Kidney glomerular epithelial cell (primary cell): ENCODE data around the gene SCAF1.
A peak's percentile ranks its signal among the peaks of the same experiment; 100 is the strongest.

ENCODE experiments used
- DNase-seq: peaks from one replicate; lab custom pipeline; 2025; lab: John Stamatoyannopoulos, UW

SCAF1 gene

DNA sequence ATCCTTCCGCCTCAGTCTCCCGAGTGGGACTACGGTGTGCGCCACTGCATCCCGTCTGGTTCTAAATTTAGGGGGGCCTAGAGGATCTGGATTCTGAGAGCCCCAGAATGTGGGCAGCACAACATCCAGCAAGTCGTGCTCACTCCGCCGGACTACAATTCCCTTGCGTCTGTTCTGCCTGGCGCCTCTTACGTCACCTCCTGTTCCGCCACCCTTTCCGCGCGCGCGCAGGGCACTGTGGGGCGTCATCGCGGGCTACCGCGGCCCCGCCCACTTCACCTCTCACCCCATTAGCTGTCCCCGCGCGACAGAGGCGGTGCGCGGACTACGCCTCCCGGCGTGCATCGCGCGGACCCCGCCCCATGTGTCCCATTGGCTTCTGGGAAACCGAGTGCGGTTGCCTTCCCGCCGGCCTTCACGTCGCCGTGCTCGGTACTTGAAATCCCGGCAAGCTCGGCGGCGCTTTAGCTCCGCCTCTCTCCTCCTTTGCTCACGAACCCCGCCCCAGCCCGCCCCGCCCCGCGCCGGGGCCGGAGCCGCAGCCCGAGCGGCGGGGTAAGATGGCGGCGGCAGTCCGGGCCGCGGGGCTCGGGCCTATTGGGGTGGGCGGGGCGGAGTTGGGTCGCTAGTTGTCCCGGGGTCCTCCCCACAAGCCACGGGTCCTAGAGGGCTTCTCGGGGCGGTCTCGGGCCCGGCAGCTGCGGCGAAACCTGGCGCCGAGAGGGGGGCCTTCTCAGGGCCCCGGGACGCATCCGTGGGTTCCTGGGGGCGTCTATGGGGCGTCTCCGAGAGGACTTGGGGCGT lies at the start of gene SCAF1:
Gene SCAF1 (plus strand): TSS at position 522 of the 804 bp plus-strand sequence. CDS start 2,818 bp downstream, outside the sequence.
- peak; percentile 98 for DNase-seq

GRCh38 chr19:49592486-49593232 lies 49.4 kb upstream of the SCAF1 start:
- DNase-seq = peak; percentile 18

GRCh38 chr19:49593233-49594113 lies 48.5 kb upstream of the SCAF1 start:
- DNase-seq = peak; percentile 92

DNA sequence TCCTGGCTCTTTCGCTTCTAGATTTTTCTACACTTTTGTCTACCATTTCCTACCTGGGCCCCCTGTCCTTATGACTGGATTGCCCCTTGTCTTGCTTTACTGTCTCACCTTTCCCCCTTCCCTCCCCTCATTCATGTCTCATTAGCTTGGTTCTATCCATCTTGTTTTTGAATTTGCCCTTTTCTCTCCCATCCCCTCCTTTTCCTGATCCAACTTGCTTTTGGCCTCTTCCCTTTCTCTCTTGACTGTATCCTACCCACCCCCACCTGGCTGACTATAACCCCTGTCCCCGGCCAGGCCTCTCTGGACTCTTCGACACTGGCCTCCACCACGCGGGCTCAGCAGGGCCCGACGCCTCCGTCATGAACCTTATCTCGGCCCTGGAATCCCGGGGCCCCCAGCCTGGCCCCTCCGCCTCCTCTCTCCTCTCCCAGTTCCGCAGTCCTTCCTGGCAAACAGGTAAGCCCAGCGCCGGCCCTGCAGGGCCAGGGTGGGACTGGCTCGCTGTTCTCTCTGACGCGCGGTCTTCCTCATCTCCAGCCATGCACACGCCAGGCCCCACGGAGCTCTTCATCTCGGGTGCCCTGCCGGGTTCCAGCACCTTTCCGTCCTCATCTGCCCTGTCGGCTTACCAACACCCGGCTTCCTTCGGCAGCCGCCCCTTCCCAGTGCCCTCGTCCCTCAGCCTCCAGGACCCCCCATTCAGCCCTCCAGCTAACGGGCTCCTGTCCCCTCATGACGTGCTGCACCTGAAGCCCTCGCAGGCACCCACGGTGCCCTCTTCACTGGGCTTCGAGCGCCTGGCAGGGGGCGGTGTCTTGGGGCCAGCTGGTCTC lies 47.6 kb upstream of the SCAF1 start:
- DNase-seq = no peak

DNA sequence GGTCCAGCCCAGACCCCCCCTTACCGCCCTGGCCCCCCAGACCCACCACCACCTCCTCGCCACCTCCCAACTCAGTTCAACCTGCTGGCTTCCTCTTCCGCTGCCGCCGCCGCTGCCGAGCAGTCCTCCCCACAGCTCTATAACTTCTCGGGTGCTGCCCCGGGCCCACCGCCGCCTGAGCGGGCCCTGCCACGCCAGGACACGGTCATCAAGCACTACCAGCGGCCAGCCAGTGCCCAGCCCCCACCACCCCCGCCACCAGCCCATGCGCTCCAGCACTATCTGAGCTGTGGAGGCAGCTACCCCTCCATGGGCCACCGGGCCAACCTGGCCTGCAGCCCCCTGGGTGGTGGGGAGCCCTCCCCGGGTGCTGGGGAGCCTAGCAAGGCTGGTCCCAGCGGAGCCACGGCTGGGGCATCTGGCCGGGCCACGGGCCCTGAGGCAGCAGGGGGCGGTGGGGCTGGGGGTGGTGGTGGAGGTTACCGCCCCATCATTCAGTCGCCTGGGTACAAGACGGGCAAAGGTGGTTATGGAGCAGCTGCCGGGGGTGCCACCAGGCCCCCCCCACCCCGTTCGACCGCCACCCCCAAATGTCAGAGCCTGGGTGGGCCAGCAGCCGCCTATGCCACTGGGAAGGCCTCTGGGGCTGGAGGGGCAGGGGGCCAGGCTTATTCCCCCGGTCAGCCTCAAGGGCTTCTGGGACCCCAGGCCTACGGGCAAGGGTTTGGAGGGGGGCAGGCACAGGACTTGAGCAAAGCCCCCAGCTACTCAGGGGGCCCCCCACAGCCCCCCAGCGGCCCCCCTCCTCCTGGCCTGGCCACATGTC lies 46.8 kb upstream of the SCAF1 start:
- DNase-seq = no peak

- no peak for DNase-seq
Measured at GRCh38 chr19:49595819-49596404, 46.1 kb upstream of the SCAF1 start.

DNA sequence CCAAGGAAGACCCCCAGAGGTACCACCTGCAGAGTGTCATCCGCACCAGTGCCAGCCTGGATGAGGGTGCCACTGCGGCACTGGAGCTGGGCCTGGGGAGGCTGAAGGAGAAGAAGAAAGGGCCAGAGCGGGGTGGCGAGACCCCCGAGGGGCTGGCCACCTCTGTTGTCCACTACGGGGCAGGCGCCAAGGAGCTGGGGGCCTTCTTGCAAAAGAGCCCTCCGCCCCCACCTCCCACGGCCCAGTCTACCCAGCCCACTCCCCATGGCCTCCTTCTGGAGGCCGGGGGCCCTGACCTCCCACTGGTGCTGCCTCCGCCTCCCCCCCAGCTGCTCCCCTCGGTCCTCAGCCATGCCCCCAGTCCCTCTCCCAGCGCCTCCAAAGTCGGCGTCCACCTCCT lies 45.6 kb upstream of the SCAF1 start:
- DNase-seq = no peak

GRCh38 chr19:49596954-49597702 lies 44.9 kb upstream of the SCAF1 start:
- DNase-seq = no peak

GRCh38 chr19:49597703-49597974 lies 44.4 kb upstream of the SCAF1 start:
- no peak for DNase-seq

GRCh38 chr19:49599378-49600295 lies 42.4 kb upstream of the SCAF1 start:
- DNase-seq = no peak

DNA sequence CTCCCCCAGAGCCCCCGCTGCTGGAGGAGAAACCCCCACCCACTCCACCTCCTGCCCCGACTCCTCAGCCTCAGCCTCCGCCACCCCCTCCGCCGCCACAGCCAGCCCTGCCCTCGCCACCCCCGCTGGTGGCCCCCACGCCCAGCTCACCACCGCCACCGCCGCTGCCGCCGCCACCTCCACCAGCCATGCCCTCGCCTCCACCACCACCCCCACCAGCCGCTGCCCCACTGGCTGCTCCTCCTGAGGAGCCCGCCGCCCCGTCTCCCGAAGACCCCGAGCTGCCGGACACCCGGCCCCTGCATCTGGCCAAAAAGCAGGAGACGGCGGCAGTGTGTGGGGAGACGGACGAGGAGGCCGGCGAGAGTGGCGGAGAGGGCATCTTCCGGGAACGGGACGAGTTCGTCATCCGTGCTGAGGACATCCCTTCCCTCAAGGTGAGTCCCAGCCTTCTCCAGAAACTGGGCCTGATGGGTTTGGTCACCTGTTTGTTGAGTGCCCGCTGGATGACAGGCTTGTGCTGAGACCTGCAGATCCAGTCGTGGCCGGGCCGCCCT lies 40.4 kb upstream of the SCAF1 start:
- DNase-seq = no peak

- no peak for DNase-seq
Measured at GRCh38 chr19:49602806-49603205, 39.2 kb upstream of the SCAF1 start.

DNA sequence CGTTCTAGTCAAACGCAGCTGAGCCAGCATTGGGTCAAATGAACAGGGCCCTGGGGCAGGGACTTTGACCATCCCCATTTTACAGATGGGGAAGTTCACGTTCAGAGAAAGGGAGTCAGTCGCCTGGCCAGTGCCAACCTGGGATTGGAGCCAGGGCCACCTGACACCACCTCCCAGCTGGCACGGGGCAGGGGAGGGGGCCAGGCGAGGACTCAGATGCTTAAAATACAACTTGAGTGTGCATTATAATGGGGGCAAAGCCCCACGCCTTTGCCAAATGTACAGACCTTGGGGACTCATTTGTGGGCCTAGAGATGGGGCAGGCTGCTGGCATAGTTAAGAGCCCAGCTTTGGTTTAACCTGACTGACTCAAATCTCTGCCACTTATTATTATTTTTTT lies 36.4 kb upstream of the SCAF1 start:
- no peak for DNase-seq

DNA sequence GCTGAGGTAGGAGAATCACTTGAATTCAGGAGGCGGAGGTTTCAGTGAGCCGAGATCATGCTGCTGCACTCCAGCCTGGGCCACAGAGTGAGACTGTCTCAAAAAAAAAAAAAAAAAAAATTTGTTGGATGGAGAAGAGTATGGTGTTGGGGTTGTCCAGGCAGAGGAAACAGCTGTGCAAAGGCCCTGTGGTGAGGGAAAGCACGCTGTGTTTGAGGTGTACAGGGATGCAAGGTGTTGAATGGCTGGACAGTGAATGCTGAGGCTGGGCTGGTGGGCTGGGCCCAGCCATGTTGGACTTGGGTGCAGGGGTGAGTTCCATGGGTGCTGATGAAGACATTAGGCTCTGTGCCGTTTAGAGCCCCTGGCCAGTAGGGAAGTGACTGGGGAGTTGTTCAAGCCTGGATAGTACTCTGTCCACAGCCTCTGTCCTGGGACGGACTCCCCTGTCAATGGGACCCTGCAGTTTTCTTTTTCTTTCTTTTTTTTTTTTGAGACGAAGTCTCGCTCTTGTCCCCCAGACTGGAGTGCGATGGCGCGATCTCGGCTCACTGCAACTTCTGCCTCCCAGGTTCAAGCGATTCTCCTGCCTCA lies 32.4 kb upstream of the SCAF1 start:
- no peak for DNase-seq

DNA sequence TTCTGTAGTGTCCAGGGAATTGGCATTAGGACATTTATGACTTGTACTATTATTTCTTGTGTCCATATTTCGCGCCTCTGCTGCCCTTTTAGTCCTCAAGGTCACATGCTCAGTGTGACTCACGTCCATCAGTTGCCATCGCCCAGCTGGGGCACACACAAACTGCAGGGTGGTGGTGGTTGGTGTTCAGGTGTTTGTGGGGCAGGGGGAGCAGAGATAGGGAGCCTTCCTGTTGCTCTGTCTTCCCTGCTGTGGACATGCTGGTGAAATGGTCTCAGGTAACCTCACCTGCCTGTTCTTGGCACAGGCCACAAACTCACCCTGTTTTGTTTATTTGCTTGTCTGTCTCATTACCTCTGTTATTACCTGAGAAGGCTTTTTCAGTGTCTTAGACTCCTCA lies 28.6 kb upstream of the SCAF1 start:
- no peak for DNase-seq

GRCh38 chr19:49614096-49614833 lies 27.7 kb upstream of the SCAF1 start:
- DNase-seq = no peak

GRCh38 chr19:49615861-49616260 lies 26.1 kb upstream of the SCAF1 start:
- DNase-seq = no peak
